Endothelial cell of umbilical vein (primary cell): ENCODE data around the gene EFHC1.

Source experiments
- CTCF ChIP-seq, 2 donors: IDR thresholded peaks; 1 replicate in 1 of 2; 2 replicates in 1 of 2; pipeline ENCODE4 v1.5.1; 2011; ENCODE audit warnings: low read length in 2 of 2, mild to moderate bottlenecking in 2 of 2, moderate library complexity in 2 of 2, control low read depth in 1 of 2, inconsistent platforms in 1 of 2, low read depth in 1 of 2; ENCODE audit not compliant: insufficient read depth in 1 of 2; ENCODE audit errors: extremely low read depth in 1 of 2
- EZH2 ChIP-seq: IDR thresholded peaks from 2 replicates; pipeline ENCODE4 v1.6.1; 2012; ENCODE audit warnings: borderline replicate concordance, low read depth, mild to moderate bottlenecking, moderate library complexity, low read length, inconsistent platforms; ENCODE audit not compliant: severe bottlenecking
- FOS ChIP-seq: IDR thresholded peaks from 2 replicates; pipeline ENCODE4 v1.6.1; 2011; ENCODE audit warnings: mild to moderate bottlenecking, low read length, moderate library complexity, borderline replicate concordance; ENCODE audit not compliant: insufficient read depth
- GATA2 ChIP-seq: IDR thresholded peaks from 2 replicates; pipeline ENCODE4 v1.7.0; 2011; ENCODE audit warnings: low read depth, mild to moderate bottlenecking, moderate library complexity, mixed read lengths, low read length; ENCODE audit not compliant: insufficient read length, insufficient read depth
- MAX ChIP-seq: IDR thresholded peaks from 2 replicates; pipeline ENCODE4 v1.6.1; 2011; ENCODE audit not compliant: insufficient read depth, insufficient read length
- MYC ChIP-seq: IDR thresholded peaks from one replicate; pipeline ENCODE4 v1.6.1; 2011; ENCODE audit warnings: mild to moderate bottlenecking, low read depth, low read length
- POLR2A ChIP-seq: IDR thresholded peaks from 2 replicates; pipeline ENCODE4 v1.6.1; 2012; ENCODE audit warnings: low read depth, mild to moderate bottlenecking, control low read depth, low read length
- POLR2AphosphoS5 ChIP-seq: IDR thresholded peaks from 2 replicates; pipeline ENCODE4 v1.6.1; 2012; ENCODE audit warnings: low read depth, mild to moderate bottlenecking, control low read depth, low read length, moderate library complexity; ENCODE audit not compliant: insufficient read depth

- no peak for TF ChIP-seq CTCF (IDR thresholded peaks at IDR 0.05; ENCODE audit: extremely low read depth in 1 of 2, insufficient read depth in 1 of 2, low read depth in 1 of 2, low read length in 2 of 2)
- TF ChIP-seq MYC: no peak
- no peak for TF ChIP-seq POLR2A
- no peak for TF ChIP-seq MAX
- TF ChIP-seq EZH2: no peak
- TF ChIP-seq GATA2: no peak
- no peak for TF ChIP-seq POLR2AphosphoS5
- no peak for TF ChIP-seq FOS
Observed at GRCh38 chr6:52405243-52405642, 14.9 kb upstream of the EFHC1 start.
